DOHH2 (cell line): ENCODE data around the gene COX7A2L.

Source experiments
- CTCF ChIP-seq: fragments of 200-600 bp; sonication (generic); IDR thresholded peaks from one replicate; pipeline ENCODE4 v1.5.1; 2014; ENCODE audit warnings: antibody characterized with exemption, mild to moderate bottlenecking, low read depth, low read length; ENCODE audit not compliant: poor library complexity, severe bottlenecking
- EZH2phosphoT487 ChIP-seq: fragments of 200-600 bp; sonication (generic); IDR thresholded peaks from 2 replicates; pipeline ENCODE4 v1.6.1; 2017; ENCODE audit warnings: borderline replicate concordance, mild to moderate bottlenecking, antibody characterized with exemption, low read length, moderate library complexity, mixed read lengths

GRCh38 chr2:42319265-42319664 lies 41.8 kb downstream of the COX7A2L start:
- no peak for TF ChIP-seq CTCF
- no peak for TF ChIP-seq EZH2phosphoT487
